VCaP (cell line): Measurements from ENCODE around the gene SYN1.

Experiments
- H3K27ac ChIP-seq: fragments of 450-650 bp; 2 replicates; pipeline ENCODE4 v1.5.1; 2017
- TF ChIP-seq, protein P1 (sequence below): fragments of 450-650 bp; conservative IDR thresholded peaks from 2 replicates; pipeline ENCODE4 v1.5.1; 2017; ENCODE audit warnings: mild to moderate bottlenecking, moderate library complexity

Gene SYN1

DNA sequence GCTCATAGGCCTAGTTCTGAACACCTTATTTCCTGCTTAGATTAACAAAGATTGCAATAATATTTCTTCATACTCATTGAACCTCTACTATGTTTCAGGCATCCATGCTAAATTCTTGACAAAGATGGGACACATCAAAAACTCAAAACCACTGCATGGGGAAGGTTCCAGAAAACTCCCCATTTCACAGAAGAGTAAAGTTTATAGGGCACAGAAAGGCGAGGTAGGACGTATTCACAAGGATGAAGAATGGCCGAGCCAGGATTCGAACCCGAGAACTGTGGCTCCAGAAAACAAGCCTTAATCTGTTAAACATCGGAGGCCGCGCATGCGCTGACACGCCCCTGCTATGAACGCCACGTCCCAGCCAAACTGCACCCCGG, 38.6 kb upstream of the SYN1 start:
- H3K27ac ChIP-seq = peak overlapping the region; percentile 63

DNA sequence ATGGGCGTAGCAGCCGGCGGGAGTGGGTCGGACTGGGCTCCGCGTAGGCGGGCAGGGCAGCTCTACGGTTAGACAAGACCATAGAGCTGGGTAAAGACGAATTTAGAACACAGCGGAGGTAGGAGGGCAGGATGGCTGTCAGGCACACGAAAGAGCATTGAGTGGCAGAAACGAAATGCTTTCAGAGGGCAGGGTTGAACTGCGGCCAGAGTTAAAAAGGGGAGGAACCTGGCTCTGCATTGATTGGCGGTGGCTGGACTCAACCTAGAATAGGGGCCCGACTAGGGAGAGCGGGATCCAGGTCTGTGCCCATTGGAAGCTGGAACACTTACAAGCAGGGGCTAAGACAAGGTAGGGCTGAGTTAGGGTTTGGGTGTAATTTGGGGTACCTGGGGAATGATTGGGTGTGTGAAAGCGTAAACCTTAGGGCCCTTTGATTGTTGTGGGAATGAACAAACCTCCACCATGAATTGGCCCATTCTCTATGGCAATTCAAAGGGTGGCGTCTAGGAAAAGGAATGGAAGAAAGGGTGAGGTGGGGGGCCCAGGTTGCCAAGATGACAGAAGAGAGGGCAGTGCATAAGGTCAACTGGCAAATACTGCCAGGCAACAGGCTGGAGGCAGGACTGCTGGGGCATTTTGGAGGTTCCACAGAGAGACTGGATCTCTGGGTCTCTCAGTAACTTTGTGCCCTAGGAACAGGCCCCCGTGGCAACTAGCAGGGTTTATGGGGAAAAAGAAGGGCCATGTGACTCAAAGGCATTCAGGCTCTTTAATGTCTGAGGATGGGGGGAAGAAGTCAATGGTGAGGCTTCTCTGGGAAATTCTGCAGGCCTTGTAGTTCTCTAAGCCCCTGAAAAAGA, 31.6 kb upstream of the SYN1 start:
- peak overlapping the region; percentile 56 for H3K27ac ChIP-seq

More for the DNA sequence above, 38.6 kb upstream of the SYN1 start:
- TF ChIP-seq, protein P1, sequence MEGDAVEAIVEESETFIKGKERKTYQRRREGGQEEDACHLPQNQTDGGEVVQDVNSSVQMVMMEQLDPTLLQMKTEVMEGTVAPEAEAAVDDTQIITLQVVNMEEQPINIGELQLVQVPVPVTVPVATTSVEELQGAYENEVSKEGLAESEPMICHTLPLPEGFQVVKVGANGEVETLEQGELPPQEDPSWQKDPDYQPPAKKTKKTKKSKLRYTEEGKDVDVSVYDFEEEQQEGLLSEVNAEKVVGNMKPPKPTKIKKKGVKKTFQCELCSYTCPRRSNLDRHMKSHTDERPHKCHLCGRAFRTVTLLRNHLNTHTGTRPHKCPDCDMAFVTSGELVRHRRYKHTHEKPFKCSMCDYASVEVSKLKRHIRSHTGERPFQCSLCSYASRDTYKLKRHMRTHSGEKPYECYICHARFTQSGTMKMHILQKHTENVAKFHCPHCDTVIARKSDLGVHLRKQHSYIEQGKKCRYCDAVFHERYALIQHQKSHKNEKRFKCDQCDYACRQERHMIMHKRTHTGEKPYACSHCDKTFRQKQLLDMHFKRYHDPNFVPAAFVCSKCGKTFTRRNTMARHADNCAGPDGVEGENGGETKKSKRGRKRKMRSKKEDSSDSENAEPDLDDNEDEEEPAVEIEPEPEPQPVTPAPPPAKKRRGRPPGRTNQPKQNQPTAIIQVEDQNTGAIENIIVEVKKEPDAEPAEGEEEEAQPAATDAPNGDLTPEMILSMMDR = no peak

DNA sequence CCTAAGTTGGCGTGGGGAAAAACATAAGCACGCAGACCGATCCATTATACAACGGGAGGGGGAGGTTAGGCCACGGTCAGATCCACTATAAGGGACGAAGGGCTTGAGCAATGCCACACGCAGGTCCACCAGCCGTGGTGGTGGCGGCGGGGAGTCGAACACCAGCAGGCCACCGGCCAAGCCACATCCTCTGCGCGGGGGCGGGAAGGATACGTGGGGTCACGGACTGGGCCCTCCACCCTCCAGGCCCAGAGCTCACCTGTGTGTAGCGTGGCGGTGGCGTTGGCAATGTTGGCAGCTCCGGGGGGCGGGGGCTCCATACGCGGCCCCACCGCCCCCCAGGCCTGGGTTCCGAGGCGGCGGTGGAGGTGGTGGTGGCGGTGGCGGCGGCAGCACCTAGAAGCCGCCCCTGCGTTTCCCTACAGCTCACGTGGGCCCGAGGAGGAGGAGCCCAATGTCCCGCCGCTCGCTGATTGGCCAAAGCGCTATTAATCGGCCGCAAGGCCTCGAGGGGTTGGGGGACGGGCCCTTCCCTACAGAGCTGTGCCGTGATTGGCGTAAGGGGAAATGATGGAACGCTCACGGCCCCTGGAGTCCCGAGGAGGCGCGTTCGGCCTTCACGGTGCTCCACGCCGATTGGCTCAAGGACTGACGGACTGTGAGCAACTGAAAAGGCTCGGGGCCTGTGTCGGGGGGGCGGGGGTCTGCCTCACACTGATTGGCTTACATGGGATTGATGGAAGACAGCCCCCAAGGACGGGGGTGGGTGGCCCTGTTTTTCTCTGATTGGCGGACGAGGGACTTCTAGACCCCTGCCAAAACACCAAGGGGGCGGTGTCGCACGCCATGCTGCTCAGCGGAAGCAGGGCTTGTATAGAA, 30.7 kb upstream of the SYN1 start, which contains the start of gene ELK1:
ELK1 (minus strand) TSS at position 400 of the 879 bp plus-strand sequence. CDS start 9,122 bp downstream, outside the sequence.
- TF ChIP-seq, protein P1 = no peak
- peak within 1 kb of the TSS; percentile 69 for H3K27ac ChIP-seq

More for the DNA sequence above, 31.6 kb upstream of the SYN1 start:
- TF ChIP-seq, protein P1 = no peak

DNA sequence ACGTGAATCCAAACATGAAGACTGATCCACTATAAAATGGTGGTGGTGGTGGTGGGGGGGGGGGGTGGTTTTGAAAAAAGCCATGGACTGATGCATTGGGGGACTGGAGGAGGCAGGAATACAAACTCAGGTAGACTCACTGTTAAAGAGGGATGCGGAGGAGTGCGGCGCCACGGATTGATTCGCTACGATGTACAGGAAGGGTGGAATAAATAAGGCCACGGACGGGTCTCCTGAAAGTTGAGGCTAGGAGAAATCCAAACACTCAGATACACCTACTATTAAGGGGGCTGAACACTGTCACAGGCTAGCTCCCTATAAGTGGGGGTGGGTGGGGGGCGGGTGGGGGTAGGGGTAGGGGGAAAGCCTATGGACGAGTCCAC, 30.1 kb upstream of the SYN1 start:
- TF ChIP-seq, protein P1 = no peak
- H3K27ac ChIP-seq = peak overlapping the region; percentile 69

DNA sequence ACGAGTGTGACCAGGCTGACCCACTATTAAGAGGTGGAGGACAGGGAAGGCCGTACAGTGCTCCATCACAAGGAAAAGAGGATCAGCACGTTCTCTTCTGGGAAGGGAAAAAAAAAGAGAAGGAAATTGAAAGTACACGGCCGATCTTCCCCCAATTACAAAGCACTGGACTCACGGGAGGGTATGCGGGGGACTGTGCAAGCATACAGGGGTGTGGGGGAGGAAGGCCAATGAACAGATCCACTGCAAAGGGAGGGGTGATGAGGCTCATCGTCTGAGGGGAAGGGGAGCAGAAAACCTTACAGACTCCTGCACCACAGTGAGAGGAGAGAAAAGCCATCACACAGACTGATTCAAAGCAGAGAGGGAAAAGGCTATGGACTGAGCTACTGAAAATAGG, 29.6 kb upstream of the SYN1 start:
- peak overlapping the region; percentile 69; the same call in 1 of the 2 replicates for H3K27ac ChIP-seq
- TF ChIP-seq, protein P1 = no peak

DNA sequence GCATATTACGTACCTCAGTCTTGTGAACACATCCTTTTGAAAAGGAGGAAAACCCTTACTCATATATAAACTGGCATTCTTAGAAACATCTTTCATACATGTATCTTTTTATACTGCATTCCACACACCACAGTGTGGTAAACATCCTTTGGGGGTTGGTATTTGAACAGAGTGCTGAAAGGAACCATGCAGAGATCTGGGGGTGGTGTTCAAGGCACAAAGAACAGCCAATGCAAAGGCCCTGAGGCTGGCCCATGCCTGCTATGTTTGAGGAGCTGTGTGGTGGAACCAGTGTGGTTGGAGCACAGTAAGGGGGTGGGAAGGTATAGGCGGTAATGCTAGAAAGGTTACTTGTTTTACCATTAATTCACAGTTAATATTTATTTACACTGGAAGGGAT, 28.7 kb upstream of the SYN1 start:
- TF ChIP-seq, protein P1 = no peak
- no peak overlapping the region; the same call in 1 of the 2 replicates for H3K27ac ChIP-seq

DNA sequence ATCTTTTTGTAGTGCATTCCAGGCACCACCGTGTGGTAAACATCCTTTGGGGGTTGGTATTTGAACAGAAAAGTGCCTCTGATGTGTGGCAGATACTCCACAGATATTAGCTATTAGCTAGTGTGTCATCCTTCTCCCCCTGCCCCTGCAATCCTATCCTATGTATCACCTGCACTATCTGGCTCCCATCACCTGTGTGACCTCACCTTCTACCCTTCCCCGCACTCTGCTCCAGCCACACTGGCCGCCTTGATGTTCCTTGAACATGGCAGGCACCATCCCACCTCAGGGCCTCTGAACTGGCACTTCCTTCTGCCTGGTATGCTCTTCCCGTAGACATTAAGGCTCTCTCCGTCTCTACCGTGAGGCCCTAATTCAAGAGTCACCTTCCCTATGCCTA, 27.0 kb upstream of the SYN1 start:
- no peak overlapping the region for H3K27ac ChIP-seq
- TF ChIP-seq, protein P1 = no peak
